ENCODE data around the gene LCN1.

DNA sequence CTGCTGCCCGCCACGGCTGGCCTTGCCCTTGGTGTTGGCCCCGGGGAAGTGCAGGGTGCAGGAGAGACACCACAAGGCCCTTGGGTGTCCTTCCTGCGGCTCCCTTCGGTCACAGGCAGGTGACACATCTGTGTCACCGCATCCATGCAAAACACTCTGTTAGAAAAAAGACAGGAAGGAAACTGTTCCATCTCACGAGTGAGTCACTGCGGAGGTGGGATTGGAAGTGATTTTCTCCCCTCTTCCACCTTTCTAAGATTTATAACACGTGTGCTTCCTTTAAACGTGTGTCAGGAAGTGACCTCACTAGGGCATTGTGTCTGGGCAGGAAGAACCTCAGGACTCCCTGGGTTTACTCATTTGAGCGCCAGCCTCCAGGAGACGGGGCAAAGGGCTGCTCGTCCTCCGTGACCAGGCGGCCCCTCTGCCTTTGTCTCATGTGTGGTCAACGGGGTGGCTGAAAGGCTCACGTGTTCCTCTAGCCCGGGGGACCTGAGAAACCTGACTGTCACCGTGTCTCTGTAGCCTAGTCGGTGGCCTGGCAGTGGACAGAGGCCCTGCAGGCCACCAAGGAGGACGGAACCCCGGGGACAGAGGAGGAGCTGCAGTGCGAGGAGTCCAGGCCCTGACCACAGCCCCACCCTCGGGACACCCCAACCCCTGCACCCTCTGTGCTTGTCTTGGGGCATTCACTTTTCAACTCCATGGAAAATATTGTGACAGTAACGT is 4.9 kb upstream of the LCN1 start:
- TF ChIP-seq, protein P1, sequence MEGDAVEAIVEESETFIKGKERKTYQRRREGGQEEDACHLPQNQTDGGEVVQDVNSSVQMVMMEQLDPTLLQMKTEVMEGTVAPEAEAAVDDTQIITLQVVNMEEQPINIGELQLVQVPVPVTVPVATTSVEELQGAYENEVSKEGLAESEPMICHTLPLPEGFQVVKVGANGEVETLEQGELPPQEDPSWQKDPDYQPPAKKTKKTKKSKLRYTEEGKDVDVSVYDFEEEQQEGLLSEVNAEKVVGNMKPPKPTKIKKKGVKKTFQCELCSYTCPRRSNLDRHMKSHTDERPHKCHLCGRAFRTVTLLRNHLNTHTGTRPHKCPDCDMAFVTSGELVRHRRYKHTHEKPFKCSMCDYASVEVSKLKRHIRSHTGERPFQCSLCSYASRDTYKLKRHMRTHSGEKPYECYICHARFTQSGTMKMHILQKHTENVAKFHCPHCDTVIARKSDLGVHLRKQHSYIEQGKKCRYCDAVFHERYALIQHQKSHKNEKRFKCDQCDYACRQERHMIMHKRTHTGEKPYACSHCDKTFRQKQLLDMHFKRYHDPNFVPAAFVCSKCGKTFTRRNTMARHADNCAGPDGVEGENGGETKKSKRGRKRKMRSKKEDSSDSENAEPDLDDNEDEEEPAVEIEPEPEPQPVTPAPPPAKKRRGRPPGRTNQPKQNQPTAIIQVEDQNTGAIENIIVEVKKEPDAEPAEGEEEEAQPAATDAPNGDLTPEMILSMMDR (IDR thresholded peaks at IDR 0.05 in 8 of 11, conservative IDR thresholded peaks at IDR 0.05 in 3 of 11), result no peak
- no peak for TF ChIP-seq POLR2AphosphoS5 (IDR thresholded peaks at IDR 0.05)
- no peak for TF ChIP-seq POLR2A (IDR thresholded peaks at IDR 0.05)
